ENCODE measurements around the gene CMTM7. TPM values are rescaled to one million over a fixed set of nuclear protein-coding genes. Genes with fewer than 3 reads are reported as not detected.
"Not testable (repeated sequence)": the region's sequence is repeated elsewhere in the genome, so short reads cannot be mapped to it uniquely, and the experiment has no call there.

Gene CMTM7
- total and polyA plus RNA-seq, 4 donors, result 2.0 to 17.3 (median 8.4) TPM

DNA sequence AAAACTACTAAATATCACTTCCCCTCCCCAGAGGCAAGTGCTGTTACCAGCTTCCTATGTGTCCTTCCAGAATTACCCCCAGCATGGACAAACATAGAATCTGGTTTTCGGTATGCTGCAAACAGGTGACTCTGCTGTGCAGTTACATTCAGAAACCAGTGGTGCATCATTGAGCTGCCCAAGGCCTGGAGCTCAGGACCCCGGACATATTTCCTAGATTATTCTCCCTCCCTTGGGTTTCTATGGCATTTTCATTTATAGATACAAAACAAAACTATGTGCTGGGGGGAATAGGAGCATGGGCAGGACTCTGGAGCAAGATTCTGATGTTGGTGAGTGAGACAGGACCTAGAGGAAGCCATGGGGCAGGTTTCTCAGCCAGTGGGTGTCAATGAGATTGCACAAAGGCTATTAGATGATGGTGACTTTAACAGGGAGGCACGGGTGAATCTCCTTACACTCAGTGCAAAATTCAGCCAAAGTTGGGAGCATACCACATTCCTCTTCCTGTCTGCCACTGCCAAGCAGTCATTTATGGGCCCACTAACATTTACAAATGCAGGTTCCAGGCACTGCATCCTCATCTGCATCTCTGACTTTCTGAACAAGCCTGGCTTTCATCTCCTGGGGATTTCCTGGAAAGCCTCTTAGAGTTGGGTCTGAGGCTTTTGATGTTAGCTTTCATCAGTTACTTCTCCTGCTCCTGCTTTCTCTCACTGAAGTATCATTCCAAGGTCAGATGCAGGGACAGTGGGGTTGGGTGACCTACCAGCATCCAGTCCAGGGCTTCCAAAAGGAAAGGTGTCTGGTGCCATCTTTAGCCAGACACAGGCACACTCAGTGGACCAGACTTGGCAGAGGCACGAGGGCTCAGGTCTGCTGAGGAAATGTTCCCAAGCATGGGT is 44.5 kb downstream of the CMTM7 start:
- ATAC-seq (ENCODE audit: low FRiP score), result no peak
- intact Hi-C loops (cut with DNase I), result no loop called here
- DNase-seq, result no peak
- Histone ChIP-seq H3K4me1 (ENCODE audit: control insufficient read depth in 1 of 2, insufficient read depth in 2 of 2, low read length in 2 of 2) (no peaks in the 10 kb centered on the region), H3K27me3 (ENCODE audit: control insufficient read depth in 1 of 2, insufficient read depth in 2 of 2, low read length in 1 of 2) (no peaks in the 10 kb centered on the region), H3K27ac (ENCODE audit: low read depth in 1 of 2, low read length in 2 of 2) (no peak overlapping the region), H3K36me3 (ENCODE audit: control insufficient read depth in 1 of 2, insufficient read depth in 2 of 2, low read length in 1 of 2) (no peaks in the 10 kb centered on the region), H3K4me3 (ENCODE audit: low read length in 2 of 2) (no peak overlapping the region), H3K9me3 (ENCODE audit: control insufficient read depth, low read length) (no peaks in the 10 kb centered on the region)
- WGBS, 2 donors, result 83 to 84% methylated on average over 4 of the region's 4 CpGs

DNA sequence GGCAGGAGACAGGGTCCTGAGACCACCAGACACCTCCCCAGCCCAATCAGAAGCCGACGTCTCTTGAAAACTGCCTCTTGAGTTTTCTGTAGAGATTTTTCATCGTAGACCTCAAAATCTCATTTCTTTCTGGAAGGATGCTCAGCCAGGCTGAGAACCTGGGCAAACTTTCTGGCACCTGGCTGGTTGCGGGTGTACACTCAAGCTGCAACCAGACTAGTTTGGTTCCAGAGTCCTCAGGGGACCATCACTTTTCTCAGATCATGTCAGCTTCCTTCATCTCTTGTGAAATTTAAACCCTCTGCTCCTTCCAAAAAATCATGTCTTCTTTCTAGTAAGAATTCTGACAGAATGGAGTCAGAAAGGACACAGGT is 45.1 kb downstream of the CMTM7 start:
- intact Hi-C loops (cut with DNase I), result no loop called here
- H3K4me1 ChIP-seq (ENCODE audit: control insufficient read depth in 1 of 2, insufficient read depth in 2 of 2, low read length in 2 of 2), result no peaks in the 10 kb centered on the region

DNA sequence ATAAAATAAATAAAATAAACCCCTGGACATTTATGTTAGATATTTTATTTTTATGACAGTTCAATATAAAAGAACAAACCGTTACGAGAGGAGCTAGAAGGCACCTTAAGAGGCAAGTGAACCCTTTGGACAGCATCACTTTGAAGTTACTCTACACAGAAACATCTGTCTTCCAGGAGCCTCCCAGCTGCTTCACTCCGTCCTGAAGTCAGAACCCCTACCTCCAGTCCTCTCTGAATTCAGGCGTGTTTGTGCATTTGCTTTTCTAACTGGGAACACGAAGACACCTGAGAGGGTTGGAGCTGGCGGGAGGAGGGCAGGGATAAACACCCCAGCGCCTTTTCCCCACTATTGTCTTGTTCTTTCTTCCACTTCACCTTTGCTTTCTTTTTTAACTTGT is 46.2 kb downstream of the CMTM7 start:
- DNase-seq, result no peak
- H3K9me3 ChIP-seq (ENCODE audit: control insufficient read depth, low read length), result no peaks in the 10 kb centered on the region
- no peaks in the 10 kb centered on the region for H3K27me3 ChIP-seq (ENCODE audit: control insufficient read depth in 1 of 2, insufficient read depth in 2 of 2, low read length in 1 of 2)
- no peak overlapping the region for H3K4me3 ChIP-seq (ENCODE audit: low read length in 2 of 2)
- intact Hi-C loops (cut with DNase I), result no loop called here
- no peak for ATAC-seq (ENCODE audit: low FRiP score)
- H3K36me3 ChIP-seq (ENCODE audit: control insufficient read depth in 1 of 2, insufficient read depth in 2 of 2, low read length in 1 of 2), result no peaks in the 10 kb centered on the region
- no peak overlapping the region for H3K27ac ChIP-seq (ENCODE audit: low read depth in 1 of 2, low read length in 2 of 2)
- 90 to 95% methylated on average over 7 of the region's 7 CpGs for WGBS, 2 donors
- H3K4me1 ChIP-seq (ENCODE audit: control insufficient read depth in 1 of 2, insufficient read depth in 2 of 2, low read length in 2 of 2), result no peaks in the 10 kb centered on the region

More for the DNA sequence above, 45.1 kb downstream of the CMTM7 start:
- H3K27me3 ChIP-seq (ENCODE audit: control insufficient read depth in 1 of 2, insufficient read depth in 2 of 2, low read length in 1 of 2), result no peaks in the 10 kb centered on the region
- no peaks in the 10 kb centered on the region for H3K9me3 ChIP-seq (ENCODE audit: control insufficient read depth, low read length)
- H3K4me3 ChIP-seq (ENCODE audit: low read length in 2 of 2), result no peak overlapping the region
- H3K36me3 ChIP-seq (ENCODE audit: control insufficient read depth in 1 of 2, insufficient read depth in 2 of 2, low read length in 1 of 2), result no peaks in the 10 kb centered on the region
- DNase-seq, result no peak
- no peak overlapping the region for H3K27ac ChIP-seq (ENCODE audit: low read depth in 1 of 2, low read length in 2 of 2)
- no peak for ATAC-seq (ENCODE audit: low FRiP score)
- WGBS, 2 donors, result 95 to 96% methylated on average over 4 of the region's 4 CpGs

DNA sequence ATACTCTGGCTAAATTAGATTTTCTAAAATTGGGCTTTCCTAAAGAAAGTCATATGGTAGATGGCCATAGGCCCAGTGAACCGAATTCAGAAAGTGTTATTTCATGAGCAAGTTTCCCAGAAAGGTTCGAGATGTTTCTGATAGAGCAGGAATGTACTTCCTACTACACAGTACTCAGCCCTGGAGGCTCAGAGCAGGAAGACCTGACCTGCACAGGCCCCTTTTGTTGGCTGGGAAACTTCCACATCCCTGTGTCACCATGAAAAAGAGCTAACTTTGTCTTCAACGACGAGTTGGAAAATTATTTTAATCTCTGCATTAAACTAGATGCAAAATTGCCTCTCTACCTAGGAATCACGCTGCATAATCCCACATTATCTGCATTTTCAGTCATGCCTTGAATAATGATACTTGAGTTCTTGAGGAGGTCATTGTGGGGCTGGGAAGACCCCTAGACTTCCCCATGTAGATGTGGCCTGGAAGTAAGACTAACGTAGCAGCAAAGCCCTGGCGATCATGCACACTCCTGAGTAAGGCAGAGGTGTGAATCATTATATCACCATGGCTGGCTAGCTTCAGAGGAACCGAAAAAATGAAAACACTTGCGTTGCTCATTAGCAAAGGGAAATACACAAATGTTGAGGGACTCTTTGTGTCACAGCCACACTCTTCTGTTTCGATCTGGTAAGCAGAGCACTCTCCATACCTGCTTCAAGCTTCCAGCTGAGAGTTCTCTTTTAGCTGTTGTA is 47.1 kb downstream of the CMTM7 start:
- Histone ChIP-seq H3K9me3 (ENCODE audit: control insufficient read depth, low read length) (no peaks in the 10 kb centered on the region), H3K4me1 (ENCODE audit: control insufficient read depth in 1 of 2, insufficient read depth in 2 of 2, low read length in 2 of 2) (no peaks in the 10 kb centered on the region), H3K36me3 (ENCODE audit: control insufficient read depth in 1 of 2, insufficient read depth in 2 of 2, low read length in 1 of 2) (no peaks in the 10 kb centered on the region), H3K4me3 (ENCODE audit: low read length in 2 of 2) (no peak overlapping the region), H3K27me3 (ENCODE audit: control insufficient read depth in 1 of 2, insufficient read depth in 2 of 2, low read length in 1 of 2) (no peaks in the 10 kb centered on the region), H3K27ac (ENCODE audit: low read depth in 1 of 2, low read length in 2 of 2) (no peak overlapping the region)
- ATAC-seq (ENCODE audit: low FRiP score) (no peak), DNase-seq (no peak)
- intact Hi-C loops (cut with DNase I), result no loop called here
- 65 to 66% methylated on average over 10 of the region's 10 CpGs for whole genome bisulfite sequencing, 2 donors

DNA sequence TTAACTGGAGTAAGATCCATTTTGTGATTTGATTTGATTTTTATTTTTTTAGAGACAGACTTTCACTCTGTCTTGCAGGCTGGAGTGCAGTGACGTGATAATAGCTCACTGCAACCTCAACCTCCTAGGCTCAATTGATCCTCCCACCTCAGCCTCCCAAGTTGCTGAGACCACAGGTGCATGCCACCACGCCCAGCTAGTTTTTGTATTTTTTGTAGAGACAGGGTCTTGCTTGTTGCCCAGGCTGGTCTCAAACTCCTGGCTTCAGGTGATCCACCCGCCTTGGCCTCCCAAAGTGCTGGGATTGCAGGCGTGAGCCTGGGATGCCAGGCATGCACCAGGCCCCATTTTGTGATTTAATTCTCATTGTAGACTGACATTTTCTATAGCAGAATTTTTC is 47.8 kb downstream of the CMTM7 start:
- H3K9me3 ChIP-seq (ENCODE audit: control insufficient read depth, low read length); intact Hi-C loops (cut with DNase I); H3K4me3 ChIP-seq (ENCODE audit: low read length in 2 of 2); H3K27ac ChIP-seq (ENCODE audit: low read depth in 1 of 2, low read length in 2 of 2); H3K27me3 ChIP-seq (ENCODE audit: control insufficient read depth in 1 of 2, insufficient read depth in 2 of 2, low read length in 1 of 2); ATAC-seq (ENCODE audit: low FRiP score); H3K36me3 ChIP-seq (ENCODE audit: control insufficient read depth in 1 of 2, insufficient read depth in 2 of 2, low read length in 1 of 2); DNase-seq; H3K4me1 ChIP-seq (ENCODE audit: control insufficient read depth in 1 of 2, insufficient read depth in 2 of 2, low read length in 2 of 2): not testable (repeated sequence)
- 97 to 98% methylated on average over 4 of the region's 4 CpGs for WGBS, 2 donors

DNA sequence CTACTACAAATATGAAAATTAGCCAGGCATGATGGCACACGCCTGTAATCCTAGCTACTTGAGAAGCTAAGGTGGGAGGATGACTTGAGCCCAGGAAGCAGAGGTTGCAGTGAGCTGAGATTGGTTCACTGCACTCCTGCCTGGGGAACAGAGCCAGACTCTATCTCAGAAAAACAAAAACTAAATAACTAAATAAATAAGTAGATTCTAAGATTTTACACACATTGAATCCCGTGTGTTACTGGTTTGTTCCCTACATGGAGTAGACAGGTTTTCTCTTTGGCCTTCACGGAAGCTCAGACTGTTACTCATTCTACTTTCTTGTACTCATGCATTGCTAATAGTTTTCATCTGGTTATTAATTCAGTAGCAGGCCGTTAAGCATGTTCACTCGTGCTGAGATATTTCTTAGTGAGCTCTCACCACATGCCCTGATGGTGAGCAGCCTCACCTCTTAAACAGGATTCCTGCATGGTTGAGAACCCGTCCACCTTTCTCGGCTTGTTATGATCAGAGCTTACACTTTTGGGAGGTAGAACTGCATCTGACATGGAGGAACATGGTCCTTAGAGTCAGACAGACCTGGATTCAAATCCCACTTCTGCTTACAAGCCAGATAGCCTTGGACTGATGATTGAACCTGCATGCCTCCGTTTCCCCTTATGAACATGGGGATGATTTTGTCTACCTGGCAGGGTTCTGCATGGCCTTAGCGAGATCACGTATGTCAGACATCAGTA is 49.1 kb downstream of the CMTM7 start:
- DNase-seq (no peak), ATAC-seq (ENCODE audit: low FRiP score) (no peak)
- Histone ChIP-seq H3K36me3 (ENCODE audit: control insufficient read depth in 1 of 2, insufficient read depth in 2 of 2, low read length in 1 of 2) (no peaks in the 10 kb centered on the region), H3K4me3 (ENCODE audit: low read length in 2 of 2) (no peak overlapping the region), H3K27me3 (ENCODE audit: control insufficient read depth in 1 of 2, insufficient read depth in 2 of 2, low read length in 1 of 2) (no peaks in the 10 kb centered on the region), H3K4me1 (ENCODE audit: control insufficient read depth in 1 of 2, insufficient read depth in 2 of 2, low read length in 2 of 2) (no peaks in the 10 kb centered on the region), H3K9me3 (ENCODE audit: control insufficient read depth, low read length) (no peaks in the 10 kb centered on the region), H3K27ac (ENCODE audit: low read depth in 1 of 2, low read length in 2 of 2) (no peak overlapping the region)
- intact Hi-C loops (cut with DNase I), result no loop called here
- 89 to 94% methylated on average over 10 of the region's 10 CpGs for WGBS, 2 donors

DNA sequence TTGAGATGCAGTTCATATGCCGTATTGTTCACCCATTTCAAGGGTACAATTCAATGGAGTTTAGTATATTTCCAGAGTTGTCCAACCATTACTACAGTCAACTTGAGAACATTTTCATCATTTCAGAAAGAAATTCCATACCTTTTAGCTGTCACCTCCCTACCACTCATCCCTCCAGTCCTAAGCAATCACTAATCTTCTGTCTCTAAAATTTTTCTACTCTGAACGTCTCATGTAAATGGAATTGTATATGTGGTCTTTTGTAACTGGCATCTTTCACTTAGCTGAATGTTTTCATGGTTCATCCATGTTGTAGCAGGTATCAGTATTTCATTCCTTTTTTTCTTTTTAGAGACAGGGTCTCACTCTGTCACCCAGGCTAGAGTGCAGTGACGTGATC is 51.1 kb downstream of the CMTM7 start:
- H3K27ac ChIP-seq (ENCODE audit: low read depth in 1 of 2, low read length in 2 of 2), result no peak overlapping the region
- DNase-seq, result no peak
- H3K4me3 ChIP-seq (ENCODE audit: low read length in 2 of 2), result no peak overlapping the region
- H3K27me3 ChIP-seq (ENCODE audit: control insufficient read depth in 1 of 2, insufficient read depth in 2 of 2, low read length in 1 of 2), result no peaks in the 10 kb centered on the region
- WGBS, 2 donors, result 97 to 98% methylated on average over 3 of the region's 3 CpGs
- intact Hi-C loops (cut with DNase I), result no loop called here
- no peaks in the 10 kb centered on the region for H3K36me3 ChIP-seq (ENCODE audit: control insufficient read depth in 1 of 2, insufficient read depth in 2 of 2, low read length in 1 of 2)
- no peaks in the 10 kb centered on the region for H3K4me1 ChIP-seq (ENCODE audit: control insufficient read depth in 1 of 2, insufficient read depth in 2 of 2, low read length in 2 of 2)
- no peak for ATAC-seq (ENCODE audit: low FRiP score)
- H3K9me3 ChIP-seq (ENCODE audit: control insufficient read depth, low read length), result peaks cover 1% of the 10 kb centered on the region

DNA sequence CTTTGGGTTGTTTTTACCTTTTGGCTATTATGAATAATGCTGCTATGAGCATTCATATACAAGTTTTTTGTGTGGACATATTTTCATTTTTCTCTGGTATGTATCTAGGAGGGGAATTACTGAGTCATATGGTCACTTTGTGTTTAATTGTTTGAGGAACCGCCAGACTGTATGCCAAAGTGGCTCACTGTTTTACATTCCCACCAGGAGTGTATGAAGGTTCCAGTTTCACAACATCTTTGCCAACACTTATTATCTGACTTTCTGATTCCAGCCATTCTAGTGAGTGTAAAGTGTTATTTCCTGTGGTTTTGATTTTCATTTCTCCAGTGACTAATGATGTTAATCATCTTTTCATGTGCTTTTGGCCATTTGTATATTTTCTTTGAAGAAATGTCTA is 51.8 kb downstream of the CMTM7 start:
- H3K27ac ChIP-seq (ENCODE audit: low read depth in 1 of 2, low read length in 2 of 2), result no peak overlapping the region
- intact Hi-C loops (cut with DNase I), result no loop called here
- H3K36me3 ChIP-seq (ENCODE audit: control insufficient read depth in 1 of 2, insufficient read depth in 2 of 2, low read length in 1 of 2), result no peaks in the 10 kb centered on the region
- DNase-seq, result no peak
- H3K27me3 ChIP-seq (ENCODE audit: control insufficient read depth in 1 of 2, insufficient read depth in 2 of 2, low read length in 1 of 2), result no peaks in the 10 kb centered on the region
- H3K9me3 ChIP-seq (ENCODE audit: control insufficient read depth, low read length), result peaks cover 1% of the 10 kb centered on the region
- no peak overlapping the region for H3K4me3 ChIP-seq (ENCODE audit: low read length in 2 of 2)
- no peak for ATAC-seq (ENCODE audit: low FRiP score)
- WGBS, 2 donors, result 69 to 77% methylated on average over 1 of the region's 1 CpG
- H3K4me1 ChIP-seq (ENCODE audit: control insufficient read depth in 1 of 2, insufficient read depth in 2 of 2, low read length in 2 of 2), result no peaks in the 10 kb centered on the region

All from aorta (tissue), 5 donors.